ENCODE measurements around the gene BSPRY. TPM values are rescaled to one million over a fixed set of nuclear protein-coding genes. Genes with fewer than 3 reads are reported as not detected.
A peak's percentile ranks its signal among the peaks of the same experiment; 100 is the strongest.

BSPRY gene
- total and polyA plus RNA-seq, 2 of the 13 experiments (the other 11 are each of a cell fraction or from before 2014, with no cell fraction given) = 0.09 to 0.26 TPM

DNA sequence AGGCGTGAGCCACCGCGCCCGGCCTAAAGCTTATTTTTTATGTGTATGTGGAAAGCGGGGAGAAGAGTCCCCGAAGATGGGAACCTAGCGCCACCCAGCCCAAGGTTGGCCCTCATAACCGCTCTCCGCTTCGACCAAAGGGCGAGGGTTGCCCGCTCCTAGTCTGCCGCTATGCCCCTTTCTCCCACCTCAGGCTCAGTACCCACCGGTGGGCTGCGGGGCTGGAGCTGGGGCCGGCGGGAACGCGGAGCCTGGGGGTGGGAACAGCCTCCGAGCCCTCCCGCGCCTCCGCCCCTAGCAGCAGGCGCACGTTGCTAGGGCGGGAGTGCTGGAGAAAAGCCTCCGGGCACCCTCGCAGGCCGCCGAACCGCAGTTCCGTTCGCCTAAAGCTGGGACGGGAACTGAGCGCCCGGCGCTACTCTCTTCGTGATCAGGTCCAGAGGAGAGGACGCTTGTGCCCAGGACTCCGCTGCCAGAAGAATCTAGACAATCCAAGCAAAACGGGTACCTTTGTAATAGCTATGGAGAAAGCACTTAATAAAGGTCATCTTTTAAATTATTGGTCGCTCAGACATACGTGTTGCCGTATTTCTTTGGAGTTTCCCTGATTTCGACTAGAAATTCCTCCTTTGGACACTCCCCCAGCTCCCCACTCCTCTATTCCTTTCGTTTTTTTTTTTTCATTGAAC, 9.2 kb upstream of the BSPRY start, which contains the start of gene WDR31 (continued):
- TF ChIP-seq, protein P1, sequence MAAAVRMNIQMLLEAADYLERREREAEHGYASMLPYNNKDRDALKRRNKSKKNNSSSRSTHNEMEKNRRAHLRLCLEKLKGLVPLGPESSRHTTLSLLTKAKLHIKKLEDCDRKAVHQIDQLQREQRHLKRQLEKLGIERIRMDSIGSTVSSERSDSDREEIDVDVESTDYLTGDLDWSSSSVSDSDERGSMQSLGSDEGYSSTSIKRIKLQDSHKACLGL (CRISPR knock-in tag; IDR thresholded peaks at IDR 0.05) = peak; percentile 51; the same call in 1 of the 2 replicates
- TF ChIP-seq, protein P2, sequence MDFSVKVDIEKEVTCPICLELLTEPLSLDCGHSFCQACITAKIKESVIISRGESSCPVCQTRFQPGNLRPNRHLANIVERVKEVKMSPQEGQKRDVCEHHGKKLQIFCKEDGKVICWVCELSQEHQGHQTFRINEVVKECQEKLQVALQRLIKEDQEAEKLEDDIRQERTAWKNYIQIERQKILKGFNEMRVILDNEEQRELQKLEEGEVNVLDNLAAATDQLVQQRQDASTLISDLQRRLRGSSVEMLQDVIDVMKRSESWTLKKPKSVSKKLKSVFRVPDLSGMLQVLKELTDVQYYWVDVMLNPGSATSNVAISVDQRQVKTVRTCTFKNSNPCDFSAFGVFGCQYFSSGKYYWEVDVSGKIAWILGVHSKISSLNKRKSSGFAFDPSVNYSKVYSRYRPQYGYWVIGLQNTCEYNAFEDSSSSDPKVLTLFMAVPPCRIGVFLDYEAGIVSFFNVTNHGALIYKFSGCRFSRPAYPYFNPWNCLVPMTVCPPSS (IDR thresholded peaks at IDR 0.05) = no peak
- TF ChIP-seq AKAP8 (CRISPR knock-in tag; IDR thresholded peaks at IDR 0.05) (no peak; the same call in 1 of the 2 replicates), AGO1 (IDR thresholded peaks at IDR 0.05; ENCODE audit: low read depth, low read length, poor library complexity, severe bottlenecking) (peak; percentile 52), KMT2B (CRISPR knock-in tag; IDR thresholded peaks at IDR 0.05) (peak; percentile 93), ZNF614 (CRISPR knock-in tag; IDR thresholded peaks at IDR 0.05; ENCODE audit: borderline replicate concordance) (peak; percentile 81; the same call in 1 of the 2 replicates), ZNF260 (CRISPR knock-in tag; IDR thresholded peaks at IDR 0.05; ENCODE audit: borderline replicate concordance, low read depth) (no peak), SIN3A (IDR thresholded peaks at IDR 0.05; ENCODE audit: borderline replicate concordance, low read depth, low read length) (peak; percentile 91), ZNF530 (CRISPR knock-in tag; IDR thresholded peaks at IDR 0.05; ENCODE audit: low read depth) (no peak), GATAD2A (CRISPR knock-in tag; IDR thresholded peaks at IDR 0.05) (peak; percentile 87), KLF15 (CRISPR knock-in tag; IDR thresholded peaks at IDR 0.05; ENCODE audit: borderline replicate concordance) (peak; percentile 45; the same call in 1 of the 2 replicates), SAFB2 (CRISPR knock-in tag; IDR thresholded peaks at IDR 0.05; ENCODE audit: borderline replicate concordance, low read depth) (no peak; the same call in 1 of the 2 replicates), ZFYVE20 (CRISPR knock-in tag; IDR thresholded peaks at IDR 0.05; ENCODE audit: borderline replicate concordance, low read depth) (no peak), EEA1 (CRISPR knock-in tag; IDR thresholded peaks at IDR 0.05; ENCODE audit: borderline replicate concordance) (no peak)
- TF ChIP-seq, protein P3, sequence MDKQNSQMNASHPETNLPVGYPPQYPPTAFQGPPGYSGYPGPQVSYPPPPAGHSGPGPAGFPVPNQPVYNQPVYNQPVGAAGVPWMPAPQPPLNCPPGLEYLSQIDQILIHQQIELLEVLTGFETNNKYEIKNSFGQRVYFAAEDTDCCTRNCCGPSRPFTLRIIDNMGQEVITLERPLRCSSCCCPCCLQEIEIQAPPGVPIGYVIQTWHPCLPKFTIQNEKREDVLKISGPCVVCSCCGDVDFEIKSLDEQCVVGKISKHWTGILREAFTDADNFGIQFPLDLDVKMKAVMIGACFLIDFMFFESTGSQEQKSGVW (CRISPR knock-in tag; IDR thresholded peaks at IDR 0.05; ENCODE audit: borderline replicate concordance) = no peak
- TF ChIP-seq, protein P4, sequence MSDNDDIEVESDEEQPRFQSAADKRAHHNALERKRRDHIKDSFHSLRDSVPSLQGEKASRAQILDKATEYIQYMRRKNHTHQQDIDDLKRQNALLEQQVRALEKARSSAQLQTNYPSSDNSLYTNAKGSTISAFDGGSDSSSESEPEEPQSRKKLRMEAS (IDR thresholded peaks at IDR 0.05) = peak; percentile 90
- TF ChIP-seq, protein P5, sequence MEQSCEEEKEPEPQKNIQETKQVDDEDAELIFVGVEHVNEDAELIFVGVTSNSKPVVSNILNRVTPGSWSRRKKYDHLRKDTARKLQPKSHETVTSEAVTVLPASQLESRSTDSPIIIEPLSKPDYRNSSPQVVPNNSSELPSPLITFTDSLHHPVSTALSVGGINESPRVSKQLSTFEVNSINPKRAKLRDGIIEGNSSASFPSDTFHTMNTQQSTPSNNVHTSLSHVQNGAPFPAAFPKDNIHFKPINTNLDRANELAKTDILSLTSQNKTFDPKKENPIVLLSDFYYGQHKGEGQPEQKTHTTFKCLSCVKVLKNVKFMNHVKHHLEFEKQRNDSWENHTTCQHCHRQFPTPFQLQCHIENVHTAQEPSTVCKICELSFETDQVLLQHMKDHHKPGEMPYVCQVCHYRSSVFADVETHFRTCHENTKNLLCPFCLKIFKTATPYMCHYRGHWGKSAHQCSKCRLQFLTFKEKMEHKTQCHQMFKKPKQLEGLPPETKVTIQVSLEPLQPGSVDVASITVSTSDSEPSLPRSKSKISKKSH (CRISPR knock-in tag; IDR thresholded peaks at IDR 0.05; ENCODE audit: borderline replicate concordance) = no peak; the same call in 1 of the 2 replicates
- TF ChIP-seq, protein P6, sequence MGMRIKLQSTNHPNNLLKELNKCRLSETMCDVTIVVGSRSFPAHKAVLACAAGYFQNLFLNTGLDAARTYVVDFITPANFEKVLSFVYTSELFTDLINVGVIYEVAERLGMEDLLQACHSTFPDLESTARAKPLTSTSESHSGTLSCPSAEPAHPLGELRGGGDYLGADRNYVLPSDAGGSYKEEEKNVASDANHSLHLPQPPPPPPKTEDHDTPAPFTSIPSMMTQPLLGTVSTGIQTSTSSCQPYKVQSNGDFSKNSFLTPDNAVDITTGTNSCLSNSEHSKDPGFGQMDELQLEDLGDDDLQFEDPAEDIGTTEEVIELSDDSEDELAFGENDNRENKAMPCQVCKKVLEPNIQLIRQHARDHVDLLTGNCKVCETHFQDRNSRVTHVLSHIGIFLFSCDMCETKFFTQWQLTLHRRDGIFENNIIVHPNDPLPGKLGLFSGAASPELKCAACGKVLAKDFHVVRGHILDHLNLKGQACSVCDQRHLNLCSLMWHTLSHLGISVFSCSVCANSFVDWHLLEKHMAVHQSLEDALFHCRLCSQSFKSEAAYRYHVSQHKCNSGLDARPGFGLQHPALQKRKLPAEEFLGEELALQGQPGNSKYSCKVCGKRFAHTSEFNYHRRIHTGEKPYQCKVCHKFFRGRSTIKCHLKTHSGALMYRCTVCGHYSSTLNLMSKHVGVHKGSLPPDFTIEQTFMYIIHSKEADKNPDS (CRISPR knock-in tag; IDR thresholded peaks at IDR 0.05) = 0 out of 2 replicates have a peak, but pooled peaks have one; percentile 33
- TF ChIP-seq, protein P7, sequence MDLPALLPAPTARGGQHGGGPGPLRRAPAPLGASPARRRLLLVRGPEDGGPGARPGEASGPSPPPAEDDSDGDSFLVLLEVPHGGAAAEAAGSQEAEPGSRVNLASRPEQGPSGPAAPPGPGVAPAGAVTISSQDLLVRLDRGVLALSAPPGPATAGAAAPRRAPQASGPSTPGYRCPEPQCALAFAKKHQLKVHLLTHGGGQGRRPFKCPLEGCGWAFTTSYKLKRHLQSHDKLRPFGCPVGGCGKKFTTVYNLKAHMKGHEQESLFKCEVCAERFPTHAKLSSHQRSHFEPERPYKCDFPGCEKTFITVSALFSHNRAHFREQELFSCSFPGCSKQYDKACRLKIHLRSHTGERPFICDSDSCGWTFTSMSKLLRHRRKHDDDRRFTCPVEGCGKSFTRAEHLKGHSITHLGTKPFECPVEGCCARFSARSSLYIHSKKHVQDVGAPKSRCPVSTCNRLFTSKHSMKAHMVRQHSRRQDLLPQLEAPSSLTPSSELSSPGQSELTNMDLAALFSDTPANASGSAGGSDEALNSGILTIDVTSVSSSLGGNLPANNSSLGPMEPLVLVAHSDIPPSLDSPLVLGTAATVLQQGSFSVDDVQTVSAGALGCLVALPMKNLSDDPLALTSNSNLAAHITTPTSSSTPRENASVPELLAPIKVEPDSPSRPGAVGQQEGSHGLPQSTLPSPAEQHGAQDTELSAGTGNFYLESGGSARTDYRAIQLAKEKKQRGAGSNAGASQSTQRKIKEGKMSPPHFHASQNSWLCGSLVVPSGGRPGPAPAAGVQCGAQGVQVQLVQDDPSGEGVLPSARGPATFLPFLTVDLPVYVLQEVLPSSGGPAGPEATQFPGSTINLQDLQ (CRISPR knock-in tag; IDR thresholded peaks at IDR 0.05) = no peak
